A549 (cell line): ENCODE results near the gene ATOSB. TPM values are rescaled to one million over a fixed set of nuclear protein-coding genes. Genes with fewer than 3 reads are reported as not detected.

Experiments used
- CHD4 ChIP-seq: fragments of 200-600 bp; sonication (generic); IDR thresholded peaks from 2 replicates; pipeline ENCODE4 v1.6.1; 2016; ENCODE audit warnings: antibody characterized with exemption, mild to moderate bottlenecking, borderline replicate concordance
- EHMT2 ChIP-seq: fragments of 200-600 bp; sonication (generic); IDR thresholded peaks from 2 replicates; pipeline ENCODE4 v1.6.1; 2016; ENCODE audit warnings: antibody characterized with exemption, low read depth, mild to moderate bottlenecking, moderate library complexity
- EP300 ChIP-seq, 2 experiments: fragments of >200 bp; sonication (Bioruptor Twin); formaldehyde crosslinking; IDR thresholded peaks; 2 replicates in 1 of 2; 3 replicates in 1 of 2; pipeline ENCODE4 v1.6.1; 2016 to 2017
- ESRRA ChIP-seq: fragments of 150-350 bp; IDR thresholded peaks from 2 replicates; pipeline ENCODE4 v1.6.1; 2014; ENCODE audit warnings: mild to moderate bottlenecking, low read length, borderline replicate concordance
- FOSB ChIP-seq: fragments of 250-450 bp; sonication (Bioruptor Pico); IDR thresholded peaks from 2 replicates; pipeline ENCODE4 v1.5.0; 2020; ENCODE audit warnings: mild to moderate bottlenecking, moderate library complexity
- HDAC2 ChIP-seq: fragments of 200-600 bp; sonication (generic); IDR thresholded peaks from 2 replicates; pipeline ENCODE4 v1.6.1; 2016
- HEYL ChIP-seq: fragments of 250-450 bp; sonication (Bioruptor Pico); IDR thresholded peaks from 2 replicates; pipeline ENCODE4 v1.8.0; 2021; ENCODE audit warnings: mild to moderate bottlenecking, moderate library complexity
- HOXB13 ChIP-seq: fragments of 250-450 bp; sonication (Bioruptor Pico); IDR thresholded peaks from 2 replicates; pipeline ENCODE4 v1.5.0; 2020; ENCODE audit warnings: low read depth, mild to moderate bottlenecking, moderate library complexity
- JUN ChIP-seq, 2 experiments: fragments of >200 bp; sonication (Bioruptor Twin); formaldehyde crosslinking; IDR thresholded peaks; 2 replicates in 1 of 2; 3 replicates in 1 of 2; pipeline ENCODE4 v1.6.1; 2016 to 2017
- KDM1A ChIP-seq: fragments of 200-600 bp; sonication (generic); IDR thresholded peaks from 2 replicates; pipeline ENCODE4 v1.6.1; 2016; ENCODE audit warnings: low read depth, mild to moderate bottlenecking
- MAFK ChIP-seq: fragments of 450-650 bp; IDR thresholded peaks from 2 replicates; pipeline ENCODE4 v1.6.1; 2014; ENCODE audit not compliant: partially characterized antibody
- POLR2AphosphoS2 ChIP-seq: conservative IDR thresholded peaks from 2 replicates; pipeline ENCODE4 v1.6.1; 2012; ENCODE audit warnings: low read length, improper control_type of control experiment, inconsistent platforms
- RAD21 ChIP-seq, 2 experiments: fragments of >200 bp in 1 of 2; sonication (Bioruptor Twin) in 1 of 2; formaldehyde crosslinking in 1 of 2; IDR thresholded peaks in 1 of 2; conservative IDR thresholded peaks in 1 of 2; 2 replicates in 1 of 2; 3 replicates in 1 of 2; pipeline ENCODE4 v1.6.1; 2012 to 2018; ENCODE audit warnings: inconsistent platforms in 1 of 2
- RCOR1 ChIP-seq: fragments of 150-350 bp; IDR thresholded peaks from 2 replicates; pipeline ENCODE4 v1.6.1; 2014; ENCODE audit warnings: antibody characterized with exemption, low read length, low read depth
- RFX5 ChIP-seq: fragments of 450-650 bp; IDR thresholded peaks from 2 replicates; pipeline ENCODE4 v1.7.1; 2014; ENCODE audit warnings: antibody characterized with exemption, mild to moderate bottlenecking, moderate library complexity
- RNF2 ChIP-seq: fragments of 200-600 bp; sonication (generic); IDR thresholded peaks from 2 replicates; pipeline ENCODE4 v1.6.1; 2016; ENCODE audit warnings: low read depth, mild to moderate bottlenecking, antibody characterized with exemption, moderate library complexity, borderline replicate concordance
- SMC3 ChIP-seq: fragments of >200 bp; sonication (Bioruptor Twin); formaldehyde crosslinking; IDR thresholded peaks from 3 replicates; pipeline ENCODE4 v1.6.1; 2018; ENCODE audit warnings: inconsistent platforms
- TFCP2L1 ChIP-seq: fragments of 250-450 bp; sonication (Bioruptor Pico); IDR thresholded peaks from 2 replicates; pipeline ENCODE4 v1.5.0; 2021; ENCODE audit warnings: mild to moderate bottlenecking
- TP53 ChIP-seq: fragments of 250-450 bp; sonication (Bioruptor Pico); IDR thresholded peaks from 2 replicates; pipeline ENCODE4 v1.5.0; 2021; ENCODE audit warnings: mild to moderate bottlenecking, moderate library complexity
- ZC3H11A ChIP-seq: fragments of 450-650 bp; IDR thresholded peaks from 2 replicates; pipeline ENCODE4 v1.6.1; 2014; ENCODE audit warnings: antibody characterized with exemption, mild to moderate bottlenecking
- polyA plus RNA-seq, 4 experiments: library from polyadenylated mRNA; depleted of rRNA in 3 of 4; stranded (reverse); fragments of >200 nt; fragmentation: RNase III in 1 of 4; extraction: RNeasy Plus Mini Kit Qiagen cat#74134 plus additional on column Dnase treatment in 1 of 4; gene quantifications; 2 replicates in 3 of 4; 3 replicates in 1 of 4; pipeline ENCODE4 v1.2.3, GENCODE V29; 2011 to 2017
- TF ChIP-seq, protein P1 (sequence below): fragments of >200 bp; sonication (Bioruptor Twin); formaldehyde crosslinking; IDR thresholded peaks from 3 replicates; pipeline ENCODE4 v1.6.1; 2016
- TF ChIP-seq, protein P2 (sequence below): IDR thresholded peaks from 2 replicates; pipeline ENCODE4 v1.6.1; 2012; ENCODE audit warnings: low read depth, borderline replicate concordance
- TF ChIP-seq, protein P3 (sequence below): IDR thresholded peaks from 2 replicates; pipeline ENCODE4 v1.6.1; 2012
- TF ChIP-seq, protein P4 (sequence below): fragments of 250-450 bp; sonication (Bioruptor Pico); IDR thresholded peaks from 2 replicates; pipeline ENCODE4 v1.5.0; 2020; ENCODE audit warnings: low read depth, mild to moderate bottlenecking, moderate library complexity
- TF ChIP-seq, protein P5 (sequence below): fragments of 250-450 bp; sonication (Bioruptor Pico); IDR thresholded peaks from 2 replicates; pipeline ENCODE4 v1.5.0; 2021; ENCODE audit warnings: mild to moderate bottlenecking, moderate library complexity, borderline replicate concordance

The ATOSB gene
- polyA plus RNA-seq, 2 of the 4 experiments (the other 2 are of a cell fraction): 11.8 to 14.0 TPM

DNA sequence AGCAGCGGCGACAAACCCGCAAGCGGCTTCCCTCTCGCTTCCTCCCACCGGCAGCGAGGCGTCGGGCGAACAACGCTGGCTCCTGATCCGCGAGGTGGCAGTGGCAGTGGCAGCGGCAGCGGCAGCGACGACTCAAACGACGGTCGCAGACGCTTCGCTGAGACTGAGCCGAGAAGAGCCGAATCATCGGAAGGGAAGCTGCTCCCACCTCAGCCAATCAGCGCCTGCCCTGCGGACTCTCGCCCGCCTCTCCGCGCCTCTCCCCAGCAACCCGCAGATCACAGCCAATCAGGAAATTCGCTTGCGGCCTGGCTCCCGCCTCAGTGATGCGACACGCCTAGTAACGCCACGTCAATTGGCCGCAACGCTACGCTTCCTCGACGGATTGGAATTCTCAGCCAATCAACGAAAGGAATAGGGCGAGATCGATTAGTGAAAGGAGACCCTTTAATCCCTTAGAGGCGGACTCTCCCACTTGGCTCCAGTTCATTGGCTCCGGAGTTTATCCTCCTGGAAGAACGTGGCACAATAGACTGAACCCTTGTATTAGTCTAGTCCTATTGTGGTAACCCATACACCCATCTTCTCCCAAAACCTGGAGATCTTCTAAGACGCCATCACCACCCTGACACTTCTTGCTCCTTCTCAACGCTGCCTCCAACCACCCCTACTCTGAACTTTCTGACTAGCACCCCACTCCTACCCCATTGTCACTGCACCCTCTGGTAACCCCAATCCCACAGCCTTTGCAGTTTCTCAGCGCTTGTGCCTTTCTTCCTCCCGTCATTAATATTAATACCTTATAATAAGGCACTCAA lies 43.0 kb downstream of the ATOSB start, which contains the start of gene VCP (continued):
- TF ChIP-seq, protein P1, sequence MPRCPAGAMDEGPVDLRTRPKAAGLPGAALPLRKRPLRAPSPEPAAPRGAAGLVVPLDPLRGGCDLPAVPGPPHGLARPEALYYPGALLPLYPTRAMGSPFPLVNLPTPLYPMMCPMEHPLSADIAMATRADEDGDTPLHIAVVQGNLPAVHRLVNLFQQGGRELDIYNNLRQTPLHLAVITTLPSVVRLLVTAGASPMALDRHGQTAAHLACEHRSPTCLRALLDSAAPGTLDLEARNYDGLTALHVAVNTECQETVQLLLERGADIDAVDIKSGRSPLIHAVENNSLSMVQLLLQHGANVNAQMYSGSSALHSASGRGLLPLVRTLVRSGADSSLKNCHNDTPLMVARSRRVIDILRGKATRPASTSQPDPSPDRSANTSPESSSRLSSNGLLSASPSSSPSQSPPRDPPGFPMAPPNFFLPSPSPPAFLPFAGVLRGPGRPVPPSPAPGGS: peak; percentile 80; the same call in 2 of the 3 replicates
- TF ChIP-seq EHMT2: no peak
- TF ChIP-seq POLR2AphosphoS2: no peak
- no peak for TF ChIP-seq EP300 (IDR thresholded peaks at IDR 0.05)
- TF ChIP-seq HEYL (CRISPR knock-in tag): no peak
- no peak for TF ChIP-seq RNF2
- no peak for TF ChIP-seq FOSB (CRISPR knock-in tag)
- TF ChIP-seq MAFK: peak; percentile 60
- TF ChIP-seq RCOR1: no peak
- TF ChIP-seq ZC3H11A: no peak
- TF ChIP-seq, protein P2, sequence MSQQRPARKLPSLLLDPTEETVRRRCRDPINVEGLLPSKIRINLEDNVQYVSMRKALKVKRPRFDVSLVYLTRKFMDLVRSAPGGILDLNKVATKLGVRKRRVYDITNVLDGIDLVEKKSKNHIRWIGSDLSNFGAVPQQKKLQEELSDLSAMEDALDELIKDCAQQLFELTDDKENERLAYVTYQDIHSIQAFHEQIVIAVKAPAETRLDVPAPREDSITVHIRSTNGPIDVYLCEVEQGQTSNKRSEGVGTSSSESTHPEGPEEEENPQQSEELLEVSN: no peak
- TF ChIP-seq RFX5: peak; percentile 99
- no peak for TF ChIP-seq CHD4
- TF ChIP-seq SMC3: no peak
- TF ChIP-seq TFCP2L1 (CRISPR knock-in tag): peak; percentile 92
- TF ChIP-seq, protein P3, sequence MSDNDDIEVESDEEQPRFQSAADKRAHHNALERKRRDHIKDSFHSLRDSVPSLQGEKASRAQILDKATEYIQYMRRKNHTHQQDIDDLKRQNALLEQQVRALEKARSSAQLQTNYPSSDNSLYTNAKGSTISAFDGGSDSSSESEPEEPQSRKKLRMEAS: peak; percentile 39; the same call in 1 of the 2 replicates
- TF ChIP-seq KDM1A: no peak
- no peak for TF ChIP-seq ESRRA
- TF ChIP-seq JUN (IDR thresholded peaks at IDR 0.05): peak; percentile 91 to 92
- TF ChIP-seq, protein P4, sequence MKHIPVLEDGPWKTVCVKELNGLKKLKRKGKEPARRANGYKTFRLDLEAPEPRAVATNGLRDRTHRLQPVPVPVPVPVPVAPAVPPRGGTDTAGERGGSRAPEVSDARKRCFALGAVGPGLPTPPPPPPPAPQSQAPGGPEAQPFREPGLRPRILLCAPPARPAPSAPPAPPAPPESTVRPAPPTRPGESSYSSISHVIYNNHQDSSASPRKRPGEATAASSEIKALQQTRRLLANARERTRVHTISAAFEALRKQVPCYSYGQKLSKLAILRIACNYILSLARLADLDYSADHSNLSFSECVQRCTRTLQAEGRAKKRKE: 0 out of 2 replicates have a peak, but pooled peaks have one; percentile 41
- no peak for TF ChIP-seq HOXB13 (CRISPR knock-in tag)
- TF ChIP-seq TP53 (CRISPR knock-in tag): no peak
- TF ChIP-seq HDAC2: no peak
- TF ChIP-seq, protein P5, sequence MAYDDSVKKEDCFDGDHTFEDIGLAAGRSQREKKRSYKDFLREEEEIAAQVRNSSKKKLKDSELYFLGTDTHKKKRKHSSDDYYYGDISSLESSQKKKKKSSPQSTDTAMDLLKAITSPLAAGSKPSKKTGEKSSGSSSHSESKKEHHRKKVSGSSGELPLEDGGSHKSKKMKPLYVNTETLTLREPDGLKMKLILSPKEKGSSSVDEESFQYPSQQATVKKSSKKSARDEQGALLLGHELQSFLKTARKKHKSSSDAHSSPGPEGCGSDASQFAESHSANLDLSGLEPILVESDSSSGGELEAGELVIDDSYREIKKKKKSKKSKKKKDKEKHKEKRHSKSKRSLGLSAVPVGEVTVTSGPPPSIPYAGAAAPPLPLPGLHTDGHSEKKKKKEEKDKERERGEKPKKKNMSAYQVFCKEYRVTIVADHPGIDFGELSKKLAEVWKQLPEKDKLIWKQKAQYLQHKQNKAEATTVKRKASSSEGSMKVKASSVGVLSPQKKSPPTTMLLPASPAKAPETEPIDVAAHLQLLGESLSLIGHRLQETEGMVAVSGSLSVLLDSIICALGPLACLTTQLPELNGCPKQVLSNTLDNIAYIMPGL (CRISPR knock-in tag): no peak
- TF ChIP-seq RAD21 (conservative IDR thresholded peaks at IDR 0.05 in 1 of 2, IDR thresholded peaks at IDR 0.05 in 1 of 2): no peak
